Stimulated activated CD4-positive, alpha-beta T cell treated with anti-CD3 and anti-CD28 coated beads, Interleukin-4, amount 100 ng/mL, for 4 hours (primary cell): ENCODE measurements around the gene ADRA2A.

Experiments used
- DNase-seq, 2 experiments: peaks; one replicate each; pipeline ENCODE4 v3.0.0-alpha.2; 2020

The ADRA2A gene

GRCh38 chr10:111112333-111112732 lies 35.5 kb downstream of the ADRA2A start:
- DNase-seq: no peak

DNA sequence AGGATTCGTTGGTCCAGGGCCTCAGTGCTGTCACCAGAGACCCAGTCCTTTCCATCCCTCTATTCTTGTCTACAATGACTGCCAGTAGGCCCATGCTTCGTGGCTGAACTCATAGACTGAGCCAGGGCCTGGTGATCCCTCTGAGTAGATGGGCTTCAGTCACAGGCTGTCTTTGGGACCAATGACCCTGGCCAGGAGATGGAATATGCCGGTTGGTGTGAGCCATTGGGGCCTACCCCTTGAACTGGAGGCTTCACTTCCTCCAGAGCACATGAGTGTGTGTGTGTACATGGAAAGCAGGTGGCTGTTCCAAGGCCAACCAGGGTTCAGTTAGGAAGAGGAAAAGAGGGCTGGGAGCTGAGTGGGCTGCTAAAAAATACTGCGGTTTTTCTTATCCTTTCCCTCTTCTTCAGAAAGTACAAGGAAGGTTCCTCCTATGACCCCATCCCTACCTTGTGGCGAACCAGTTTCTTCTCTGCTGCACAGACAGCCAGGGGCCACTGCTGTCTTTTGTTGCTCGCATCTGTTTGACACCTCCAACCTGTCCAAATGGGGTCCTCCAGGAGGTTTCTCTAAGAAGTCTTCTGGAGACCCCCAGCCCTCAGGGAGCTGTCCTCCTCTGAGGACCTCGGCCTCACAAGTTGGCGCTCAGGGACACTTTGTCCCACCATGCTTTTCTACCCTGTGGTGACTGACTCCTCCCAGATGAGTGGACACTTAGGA lies 36.6 kb downstream of the ADRA2A start:
- DNase-seq: no peak

DNA sequence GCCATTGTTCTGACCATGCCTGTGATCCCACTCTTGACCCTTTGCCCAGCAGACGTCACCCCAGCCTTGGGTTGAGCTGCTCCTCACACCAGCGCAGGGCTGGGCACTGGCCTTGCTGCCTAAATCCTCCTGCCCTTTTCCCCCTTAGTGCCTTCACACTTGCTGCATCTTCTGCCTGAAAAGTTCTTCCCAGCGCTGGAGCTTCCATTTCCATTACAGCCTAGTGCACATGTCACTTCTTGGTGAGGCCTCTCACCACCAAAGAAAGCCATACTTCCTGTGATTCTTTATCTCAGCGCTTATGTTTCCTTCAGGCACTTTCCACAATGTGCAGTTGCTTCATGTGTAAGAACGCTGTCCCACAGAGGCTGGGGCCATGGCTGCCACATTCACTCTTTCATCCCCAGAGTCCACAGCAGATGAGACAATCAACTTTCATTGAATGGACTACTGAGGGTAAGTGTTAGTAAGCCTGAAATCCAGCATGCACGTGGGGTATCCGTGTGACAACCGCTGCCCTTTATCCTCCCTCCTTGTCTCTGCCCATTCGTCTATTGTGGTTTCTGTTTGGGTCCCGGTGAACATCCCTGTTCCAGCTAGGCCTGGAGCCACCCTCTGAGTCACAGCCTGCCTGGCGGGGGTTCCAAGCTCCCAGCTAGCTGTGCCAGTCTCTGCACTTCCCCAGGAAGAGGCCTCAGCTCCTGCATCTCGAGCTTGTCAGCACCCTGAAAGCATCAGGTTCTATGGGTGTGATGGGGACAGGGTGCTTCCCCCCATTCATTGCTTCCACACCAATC lies 37.3 kb downstream of the ADRA2A start:
- DNase-seq: no peak

DNA sequence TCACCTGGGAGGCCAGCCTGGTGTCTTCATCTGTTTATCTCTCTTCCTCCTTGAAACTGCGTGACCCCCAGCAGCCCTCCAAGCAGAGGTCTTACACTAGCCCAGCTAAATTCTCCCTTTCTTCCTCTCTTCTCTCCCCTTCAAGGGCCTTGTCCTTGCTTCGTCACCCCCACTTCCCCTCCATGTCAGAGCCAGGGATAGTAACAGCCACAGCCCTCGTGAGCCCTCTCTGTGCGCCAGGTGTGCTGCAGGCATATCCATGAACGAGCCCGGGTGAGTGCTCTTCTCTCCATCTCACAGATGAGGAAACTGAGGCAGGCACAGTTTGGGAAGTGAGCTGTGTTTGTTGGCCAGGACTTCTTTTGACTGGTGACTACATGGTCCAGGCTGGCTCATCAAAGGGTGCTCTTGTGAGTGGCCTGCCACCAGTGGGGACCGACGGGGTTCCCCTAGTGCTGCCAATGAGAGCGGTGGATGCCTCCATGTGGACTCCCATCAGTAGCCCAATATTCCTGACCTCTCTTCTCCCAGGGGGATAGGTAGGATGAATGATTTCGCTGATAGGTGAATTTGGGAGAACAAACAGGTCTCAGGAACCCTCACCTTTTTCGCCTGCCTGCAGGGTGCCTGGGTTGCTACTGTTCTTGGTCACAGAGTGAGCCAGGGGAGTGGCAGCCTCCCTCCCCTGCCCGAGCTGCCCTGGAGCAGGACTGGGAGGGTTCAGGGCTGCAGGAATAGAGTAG lies 38.1 kb downstream of the ADRA2A start:
- DNase-seq: no peak

- DNase-seq: no peak
These were observed 39.4 kb downstream of the ADRA2A start for GRCh38 chr10:111116211-111116610.

DNA sequence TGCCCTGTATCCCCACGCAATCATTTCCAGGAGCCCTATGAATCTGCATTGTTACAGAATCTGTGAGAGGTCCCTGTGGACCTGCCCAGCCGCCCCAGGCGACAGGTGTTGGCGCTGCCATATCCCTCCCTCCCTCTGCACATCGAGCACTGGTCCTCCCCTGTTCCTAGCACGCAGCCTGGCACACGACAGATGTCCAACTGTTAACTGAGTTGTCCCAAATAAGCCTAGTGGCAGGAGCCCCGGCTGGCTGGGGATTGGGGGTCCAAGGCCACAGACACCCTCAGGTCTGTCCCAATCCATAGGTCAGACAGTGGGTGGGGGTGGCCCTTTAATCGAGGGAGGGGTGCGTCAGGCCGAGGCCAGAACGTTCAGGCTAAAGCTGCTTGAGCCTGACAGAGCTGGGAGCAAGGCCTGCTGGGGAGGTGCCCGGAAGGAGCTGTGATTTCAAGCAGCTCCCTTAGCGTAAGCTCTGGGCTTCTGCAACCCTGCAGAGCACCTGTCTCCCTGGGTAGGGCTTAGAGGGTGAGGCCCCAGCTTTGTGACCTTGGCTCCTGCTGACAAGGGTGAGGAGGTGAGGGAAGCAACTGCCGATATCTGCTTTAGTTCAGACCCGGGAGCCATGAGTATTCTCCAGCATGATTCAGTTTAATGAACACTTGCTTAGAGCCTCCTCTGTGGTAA lies 40.1 kb downstream of the ADRA2A start:
- no peak for DNase-seq

- DNase-seq: no peak
These were observed 40.9 kb downstream of the ADRA2A start for GRCh38 chr10:111117528-111118277.

DNA sequence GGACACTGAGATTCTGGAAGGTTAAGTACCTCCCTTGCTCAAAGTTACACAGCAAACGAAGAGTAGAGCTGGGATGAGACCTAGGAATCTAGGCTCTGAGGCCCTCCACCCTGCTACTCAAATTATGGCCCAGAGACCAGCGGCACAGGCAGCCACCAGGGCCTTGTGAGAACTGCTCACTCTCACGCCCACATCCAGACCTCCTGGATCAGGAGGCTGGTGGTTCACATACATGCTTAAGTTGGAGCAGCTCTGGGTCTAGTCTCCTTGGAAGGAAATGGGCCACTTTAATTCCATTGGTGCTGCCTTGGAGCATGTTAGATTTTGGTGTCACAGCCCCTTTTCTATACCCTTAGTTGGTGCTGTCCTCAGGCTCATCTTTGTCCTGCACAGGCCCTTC lies 41.9 kb downstream of the ADRA2A start:
- no peak for DNase-seq

- DNase-seq: no peak
These were observed 42.8 kb downstream of the ADRA2A start for GRCh38 chr10:111119637-111120036.

DNA sequence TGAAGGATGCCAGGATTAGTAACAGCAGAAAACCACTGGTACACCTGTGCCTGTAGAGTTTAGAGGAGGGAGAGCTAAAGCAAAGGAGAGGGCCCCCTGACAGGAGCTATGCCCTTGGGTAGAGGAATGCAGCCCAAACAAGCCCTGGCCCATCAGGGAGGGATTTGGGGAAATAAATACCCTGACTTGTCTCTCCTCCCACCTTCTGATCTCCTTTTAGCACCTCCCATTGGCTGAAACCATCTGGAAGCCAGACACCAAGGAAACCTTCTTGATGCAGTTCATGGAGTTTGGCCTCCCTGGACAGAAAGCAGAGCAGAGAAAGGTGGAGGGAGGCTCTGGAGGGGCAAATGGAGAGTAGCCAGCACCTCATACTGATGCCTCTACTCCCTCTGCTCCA lies 45.3 kb downstream of the ADRA2A start:
- no peak for DNase-seq

DNA sequence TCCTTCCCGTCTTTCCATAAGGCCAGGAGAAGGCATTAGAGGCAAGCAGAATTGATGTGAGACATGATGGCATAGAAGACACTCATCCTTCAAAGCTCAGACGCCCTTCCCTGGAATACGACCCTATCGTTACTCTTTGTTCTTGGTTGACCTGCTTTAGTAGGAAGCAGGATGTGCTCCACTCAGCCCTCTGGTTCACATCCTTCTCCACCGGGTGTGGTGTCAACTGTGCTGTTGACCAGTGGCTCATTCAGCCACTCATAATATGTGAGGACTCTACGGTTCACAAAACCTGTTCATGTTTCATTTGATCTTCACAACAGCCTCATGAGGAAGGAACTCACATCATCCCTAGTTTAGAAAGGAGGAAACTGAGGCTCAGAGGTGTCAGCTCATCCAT lies 47.1 kb downstream of the ADRA2A start:
- no peak for DNase-seq

DNA sequence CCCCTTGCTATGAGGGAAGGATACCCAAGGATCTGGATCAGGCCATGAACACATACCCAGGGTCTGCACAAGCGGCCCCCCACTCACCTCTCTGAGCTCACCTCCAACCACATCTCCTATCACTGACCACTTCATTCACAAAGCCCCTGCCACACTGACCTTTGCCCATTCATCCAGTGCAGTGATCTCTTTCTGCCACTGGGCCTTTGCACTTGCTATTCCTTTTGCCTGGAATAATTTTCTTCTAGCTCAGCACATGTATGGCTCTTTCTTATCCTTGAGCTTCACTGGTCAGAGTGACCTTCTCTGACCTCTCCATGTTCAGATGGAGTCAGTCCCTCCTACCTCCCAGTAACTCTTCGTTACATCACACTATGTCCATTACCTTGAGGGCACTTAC lies 48.3 kb downstream of the ADRA2A start:
- no peak for DNase-seq

GRCh38 chr10:111126077-111126476 lies 49.2 kb downstream of the ADRA2A start:
- DNase-seq: no peak

DNA sequence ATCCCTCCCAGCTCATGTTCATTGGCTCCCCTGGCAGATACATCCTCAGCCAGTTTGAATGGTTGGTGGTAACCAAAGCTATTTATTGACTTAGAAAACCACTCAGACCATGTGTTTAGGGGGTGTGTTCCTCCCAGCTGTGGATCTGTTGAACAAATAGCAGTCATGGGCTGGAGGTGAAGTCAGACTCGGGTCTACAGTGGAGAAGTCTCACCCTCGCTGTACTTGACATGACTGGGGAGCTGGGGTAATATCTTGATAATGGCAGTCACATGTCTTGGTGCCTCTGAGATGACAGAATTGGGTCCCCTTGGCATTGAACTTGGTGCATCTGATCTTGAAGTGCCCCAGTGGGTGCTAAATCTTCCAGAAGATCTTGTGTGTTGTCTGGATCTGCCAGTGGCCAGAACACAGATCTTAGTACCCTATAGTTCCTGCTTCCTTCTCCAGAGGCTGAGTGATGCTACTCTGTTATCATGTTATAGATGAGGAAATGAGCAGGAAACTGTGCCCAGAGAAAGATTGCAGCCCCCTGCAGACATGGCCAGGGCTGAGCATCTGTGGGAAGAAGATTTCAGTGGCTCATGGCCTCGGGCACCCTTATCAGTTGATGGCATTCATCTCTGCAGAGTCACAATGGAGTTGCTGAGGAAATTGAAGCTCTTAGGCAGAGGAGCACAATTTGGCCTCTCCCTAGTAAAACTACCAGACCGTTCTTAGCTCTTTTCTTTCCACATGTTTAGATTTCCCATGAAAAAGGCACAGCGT lies 50.4 kb downstream of the ADRA2A start:
- DNase-seq: no peak

- DNase-seq: no peak
These were observed 51.7 kb downstream of the ADRA2A start for GRCh38 chr10:111128331-111129180.

- DNase-seq: no peak
These were observed 52.5 kb downstream of the ADRA2A start for GRCh38 chr10:111129363-111129762.

DNA sequence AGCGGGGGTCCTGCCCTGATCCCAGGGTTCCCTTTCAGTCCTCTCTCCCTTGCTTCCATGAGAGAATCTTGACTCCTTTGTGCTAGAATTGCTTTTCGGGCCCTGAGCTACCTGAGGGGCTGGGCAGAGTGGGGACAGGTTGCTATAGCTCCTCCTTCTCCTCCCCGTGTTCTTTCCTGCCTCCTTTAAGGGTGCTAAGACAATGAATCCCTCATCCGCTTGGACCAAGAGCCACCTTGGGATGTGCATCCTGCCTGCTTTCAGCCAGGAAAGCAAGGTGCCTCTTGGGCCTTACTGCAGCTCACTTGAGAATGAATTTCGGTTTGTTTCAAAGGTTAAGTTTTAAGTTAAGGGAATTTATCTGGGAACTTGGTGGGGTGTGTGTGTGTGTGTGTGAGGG lies 53.6 kb downstream of the ADRA2A start:
- DNase-seq: no peak
